GM19099 (cell line): ENCODE results near the gene DNPH1.

Experiments
- POLR2A ChIP-seq: IDR thresholded peaks from 3 replicates; pipeline ENCODE4 v1.6.1; 2011; ENCODE audit warnings: low read depth; ENCODE audit not compliant: insufficient read length; ENCODE audit errors: extremely low read depth

Gene DNPH1, protein sequence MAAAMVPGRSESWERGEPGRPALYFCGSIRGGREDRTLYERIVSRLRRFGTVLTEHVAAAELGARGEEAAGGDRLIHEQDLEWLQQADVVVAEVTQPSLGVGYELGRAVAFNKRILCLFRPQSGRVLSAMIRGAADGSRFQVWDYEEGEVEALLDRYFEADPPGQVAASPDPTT

DNA sequence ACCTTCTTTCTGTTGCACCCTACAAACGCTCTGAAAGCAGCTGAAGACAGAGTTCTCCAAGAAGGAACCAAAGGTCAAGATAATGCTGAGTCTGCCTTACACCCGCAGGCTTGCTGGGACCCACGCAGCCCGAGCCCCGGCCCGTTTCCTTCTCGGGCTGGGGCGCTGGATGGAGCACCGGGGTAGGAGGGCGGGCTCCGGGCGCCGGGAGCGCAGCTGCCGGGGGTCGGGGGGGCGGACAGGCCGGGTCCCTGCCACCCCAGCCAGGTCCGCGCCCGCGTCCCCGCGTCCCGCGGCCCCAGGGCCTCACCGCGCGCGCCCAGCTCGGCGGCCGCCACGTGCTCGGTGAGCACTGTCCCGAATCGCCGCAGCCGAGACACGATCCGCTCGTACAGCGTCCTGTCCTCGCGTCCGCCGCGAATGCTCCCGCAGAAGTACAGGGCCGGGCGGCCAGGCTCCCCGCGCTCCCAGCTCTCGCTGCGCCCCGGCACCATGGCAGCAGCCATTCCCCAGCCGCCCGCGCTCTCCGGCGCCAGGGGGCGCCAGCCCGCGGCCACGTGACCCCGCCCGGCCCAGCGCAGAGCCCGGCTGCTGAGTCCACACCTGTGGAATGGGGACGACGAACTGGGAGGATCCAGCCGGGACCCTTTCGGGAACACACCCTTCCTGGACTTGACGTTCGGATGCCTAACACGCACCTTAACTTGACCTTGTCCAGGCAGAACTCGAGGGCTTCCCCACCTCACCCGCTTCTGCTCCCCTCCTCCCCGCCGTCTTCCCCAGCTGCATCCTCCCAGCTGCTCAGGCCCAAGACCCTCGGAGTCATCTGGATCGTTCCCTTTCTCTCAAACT, at the start of gene DNPH1:
Gene DNPH1 (minus strand): TSS at position 531 of the 852 bp plus-strand sequence. CDS start 25 bp downstream, at position 506.
- TF ChIP-seq POLR2A, result peak; percentile 78

DNA sequence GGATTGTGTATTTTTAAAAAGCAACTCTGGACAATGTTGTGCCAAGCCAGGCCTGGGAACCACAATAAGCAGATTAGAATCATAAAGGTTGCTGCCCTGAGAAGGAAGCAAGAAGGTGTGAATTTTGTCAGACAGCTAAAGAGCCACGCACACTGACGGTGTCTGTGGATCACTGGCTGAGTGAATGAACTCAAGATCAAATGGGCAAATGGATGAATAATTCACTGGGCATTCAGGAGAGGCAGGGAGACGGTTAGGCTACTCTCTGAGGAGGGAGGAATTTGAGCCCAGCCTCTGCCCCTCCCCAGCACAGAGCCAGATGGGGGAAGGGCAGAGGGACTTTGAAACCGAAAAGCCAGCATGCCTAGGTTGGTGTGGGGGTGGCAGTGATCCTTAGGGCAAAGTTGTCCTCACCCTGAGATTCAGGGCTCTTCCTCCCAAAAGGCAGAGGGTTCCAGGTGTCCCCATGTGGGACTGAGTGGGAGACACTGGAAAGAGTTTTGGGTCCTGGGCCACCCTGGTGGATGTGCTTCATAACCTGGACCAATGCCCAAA, 49.3 kb upstream of the DNPH1 start:
- TF ChIP-seq POLR2A, result no peak

DNA sequence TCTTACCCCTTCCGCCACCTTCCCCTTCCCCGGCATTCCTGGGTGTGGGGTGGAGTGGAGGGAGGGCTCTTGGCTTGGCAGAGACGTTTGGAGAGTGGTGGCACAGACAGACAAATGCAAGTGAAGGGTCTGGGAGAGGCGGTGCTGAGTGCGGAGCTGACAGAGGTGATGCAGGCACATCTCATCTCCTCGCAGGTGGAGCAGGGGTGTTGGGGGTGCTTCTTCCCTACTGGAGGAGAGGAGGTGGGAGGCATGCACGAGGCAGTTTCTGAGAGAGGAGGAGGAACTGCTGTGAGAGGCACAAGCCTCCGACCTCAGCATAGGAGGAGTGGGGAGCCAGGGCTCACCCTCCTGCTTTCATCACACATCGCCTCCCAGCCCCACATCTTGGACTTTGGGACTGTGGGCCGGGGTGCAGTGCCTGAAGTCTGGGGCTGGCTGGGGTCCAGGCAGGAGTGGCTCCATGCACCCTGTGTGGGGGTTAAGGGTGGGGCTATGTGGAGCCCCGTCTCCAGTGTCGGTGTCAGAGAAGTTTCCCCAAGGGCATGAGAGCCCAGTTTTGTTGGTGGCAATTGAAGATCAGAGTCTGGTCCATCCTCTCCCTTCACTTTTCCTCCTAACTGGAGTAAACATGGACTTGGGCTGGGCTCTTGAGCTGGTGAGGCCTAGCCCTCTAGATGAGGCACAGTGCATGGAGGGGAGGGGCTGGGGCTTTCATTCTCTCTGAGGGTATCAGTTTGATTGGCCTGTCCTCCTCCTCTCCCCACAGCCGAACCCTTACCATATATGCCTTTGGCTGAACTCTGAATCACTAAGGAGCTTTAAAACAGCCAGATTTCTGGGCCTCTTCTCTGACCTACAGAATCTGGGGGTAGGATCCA, 48.6 kb upstream of the DNPH1 start:
- no peak for TF ChIP-seq POLR2A

DNA sequence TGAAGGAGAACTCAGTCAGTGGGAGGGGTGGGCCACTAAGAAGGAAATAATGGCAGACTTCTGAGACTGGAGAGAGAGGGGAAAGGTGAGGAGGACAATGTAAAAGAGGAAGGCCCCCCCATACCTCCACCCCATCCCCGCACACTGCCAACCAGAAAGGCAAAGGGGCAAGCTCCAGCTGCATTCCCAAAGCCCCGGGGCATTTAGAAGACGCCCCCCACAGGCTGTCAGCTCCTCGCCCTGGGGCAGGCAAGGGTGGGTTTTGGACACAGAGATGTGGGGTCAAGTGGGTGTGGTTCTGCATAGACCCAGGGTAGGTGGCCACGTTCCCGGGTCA, 48.0 kb upstream of the DNPH1 start:
- TF ChIP-seq POLR2A, result no peak

DNA sequence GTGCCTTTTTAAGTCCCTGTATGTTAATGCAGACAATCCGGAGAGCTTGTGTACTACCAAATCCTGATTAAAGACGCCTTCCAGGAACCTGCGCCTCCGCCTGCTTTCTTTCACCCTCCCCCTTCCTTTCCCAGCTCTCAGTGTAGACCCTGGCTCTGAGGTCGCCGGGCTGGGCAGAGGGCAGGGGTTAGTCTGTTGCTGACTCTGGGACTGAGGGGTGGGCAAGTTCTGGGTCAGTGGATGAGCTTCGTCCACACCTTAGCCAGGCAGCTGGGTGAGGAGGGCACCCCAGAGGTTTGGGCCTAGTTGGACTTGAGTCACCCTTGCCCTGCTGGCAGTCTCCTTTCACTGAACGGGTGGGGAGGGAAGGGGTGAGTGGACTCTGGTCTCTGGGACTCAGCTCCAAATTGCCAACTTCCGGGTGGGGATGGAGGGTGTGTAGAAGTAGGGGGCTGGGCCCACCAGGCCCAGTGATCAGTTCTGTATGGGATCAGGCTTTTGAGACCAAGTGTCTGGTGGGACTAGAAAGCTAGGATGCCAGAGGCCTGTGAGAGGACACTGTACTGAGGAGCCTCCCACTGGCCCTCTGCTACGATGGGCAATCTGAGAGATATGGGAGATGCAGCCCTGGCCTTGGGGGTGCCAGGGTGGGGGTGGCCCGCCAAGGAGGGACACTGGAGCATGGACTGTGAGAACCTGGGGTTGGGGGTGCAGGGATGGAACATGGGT, 47.5 kb upstream of the DNPH1 start:
- TF ChIP-seq POLR2A, result no peak

DNA sequence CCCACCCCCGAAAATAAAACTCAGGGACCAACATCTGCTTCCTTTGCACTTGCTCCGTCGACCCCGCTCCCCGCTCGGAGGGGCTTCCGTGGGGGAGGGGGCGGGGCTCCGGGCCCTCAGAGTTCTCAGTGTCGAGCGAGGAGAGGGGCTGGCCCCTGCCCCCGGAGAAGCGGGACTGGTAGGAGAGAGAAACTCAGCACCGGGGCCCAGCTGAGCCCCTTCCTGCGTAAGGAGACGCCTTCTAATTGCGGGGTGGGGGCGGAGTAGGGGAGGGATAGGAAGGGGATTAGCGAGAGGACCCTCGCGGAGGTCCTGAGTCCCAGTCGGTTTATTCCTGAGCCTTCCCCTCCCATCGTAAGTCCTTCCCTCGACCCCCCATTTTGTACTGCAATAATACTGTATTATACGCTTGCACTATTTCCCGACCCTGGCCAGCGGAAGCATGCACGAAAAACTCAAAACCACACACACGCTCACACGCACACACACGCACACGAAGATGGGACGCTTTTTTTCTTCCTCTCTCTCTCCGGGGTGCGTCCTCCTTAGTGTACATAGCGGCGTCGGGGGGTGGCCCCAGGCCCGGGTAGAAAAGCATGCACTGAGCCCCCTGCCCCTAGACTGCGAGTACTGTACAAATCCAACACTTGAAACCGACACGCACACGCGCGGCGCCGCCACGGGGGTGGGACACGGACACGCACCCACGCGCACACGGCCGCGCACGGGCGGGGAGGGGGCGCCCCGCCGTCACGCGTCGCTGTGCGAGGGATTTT, 46.7 kb upstream of the DNPH1 start:
- no peak for TF ChIP-seq POLR2A

DNA sequence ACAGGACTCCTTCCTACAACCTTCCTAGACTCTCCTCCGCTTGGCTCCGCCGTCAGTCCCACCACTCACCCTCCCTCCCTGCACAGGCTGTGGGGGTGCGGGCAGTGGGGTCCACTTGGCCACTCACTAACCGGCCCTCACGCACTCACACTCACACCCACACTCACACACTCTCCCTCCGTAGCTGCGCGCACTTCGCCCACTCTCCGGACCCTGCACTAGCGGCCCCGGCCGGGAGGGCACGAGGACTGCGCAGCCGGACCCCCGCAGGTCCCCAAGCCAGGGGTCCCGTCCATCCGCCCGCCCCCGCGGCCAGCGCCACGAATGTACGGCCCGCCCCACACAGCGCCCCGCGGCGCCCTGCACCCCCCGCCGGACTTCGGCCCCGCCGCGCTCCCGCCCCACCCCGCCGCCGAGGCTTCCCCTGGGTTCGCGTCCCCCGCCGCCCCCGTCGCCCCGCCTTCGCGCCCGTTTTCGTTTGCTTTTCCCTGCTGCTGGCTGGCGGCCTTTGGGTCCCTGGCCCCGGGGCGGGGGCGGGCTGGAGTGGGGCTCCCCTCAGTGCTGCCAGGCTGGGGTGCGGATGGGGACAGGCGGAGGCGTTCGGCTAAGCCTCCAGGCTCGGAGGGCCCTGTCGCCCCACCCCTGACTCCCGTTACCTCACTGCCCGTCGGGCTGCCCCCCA, 45.8 kb upstream of the DNPH1 start:
- TF ChIP-seq POLR2A, result no peak

DNA sequence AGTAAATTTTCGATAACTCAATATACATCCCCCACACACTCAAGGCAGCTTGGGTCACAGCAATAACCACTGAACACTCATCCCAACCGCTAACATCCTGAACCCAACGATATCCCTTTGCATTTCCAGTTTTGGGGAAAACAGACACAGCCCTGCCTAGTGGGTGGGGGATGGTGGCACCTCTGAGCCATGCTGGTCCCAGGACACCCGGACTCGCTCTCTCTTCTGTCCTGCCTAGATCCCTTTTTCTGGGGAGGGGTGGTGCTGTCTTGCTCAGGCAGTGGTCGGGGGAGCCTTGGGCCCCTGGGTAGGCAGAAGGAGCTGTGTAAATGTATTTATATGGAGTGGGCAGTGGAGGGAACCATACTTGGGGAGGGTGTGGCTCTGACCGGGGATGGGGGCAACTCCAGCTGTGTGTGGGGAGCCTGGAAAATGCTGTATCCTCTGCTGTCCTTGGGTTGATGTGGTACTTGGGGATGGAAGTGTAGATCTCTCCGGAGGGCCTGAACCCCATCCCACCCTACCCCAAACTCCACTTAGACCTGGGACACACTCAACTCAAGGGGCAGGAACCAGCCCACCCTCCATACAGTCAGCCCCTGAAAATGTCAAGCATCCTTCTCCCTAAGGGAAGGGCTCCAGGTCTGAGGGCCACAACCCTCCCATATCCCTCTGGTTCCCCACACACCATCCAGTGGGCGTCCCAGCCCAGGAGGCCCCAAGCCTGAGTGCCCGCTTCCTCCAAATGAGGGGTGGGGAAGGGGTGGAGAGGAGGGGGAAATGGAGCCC, 45.0 kb upstream of the DNPH1 start:
- TF ChIP-seq POLR2A, result no peak

DNA sequence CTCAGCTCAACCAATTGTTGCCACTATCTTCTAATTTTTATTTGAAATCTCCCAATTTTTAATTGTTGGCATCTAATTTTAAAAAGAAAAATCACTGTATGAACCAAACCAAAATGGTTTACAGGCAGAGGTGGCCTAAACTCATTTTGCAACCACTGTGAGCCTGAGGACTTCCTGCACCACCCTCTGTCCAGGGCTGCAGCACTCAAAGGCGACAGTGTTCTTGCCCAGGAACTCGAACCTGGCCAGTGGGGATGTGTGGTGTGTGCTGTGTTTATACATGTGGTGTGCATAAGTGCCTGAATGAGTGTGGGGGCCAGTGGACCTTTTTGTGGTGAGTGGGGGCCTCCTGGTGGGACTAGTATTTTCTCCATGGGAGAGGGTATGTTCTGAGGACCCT, 44.4 kb upstream of the DNPH1 start:
- TF ChIP-seq POLR2A, result no peak

DNA sequence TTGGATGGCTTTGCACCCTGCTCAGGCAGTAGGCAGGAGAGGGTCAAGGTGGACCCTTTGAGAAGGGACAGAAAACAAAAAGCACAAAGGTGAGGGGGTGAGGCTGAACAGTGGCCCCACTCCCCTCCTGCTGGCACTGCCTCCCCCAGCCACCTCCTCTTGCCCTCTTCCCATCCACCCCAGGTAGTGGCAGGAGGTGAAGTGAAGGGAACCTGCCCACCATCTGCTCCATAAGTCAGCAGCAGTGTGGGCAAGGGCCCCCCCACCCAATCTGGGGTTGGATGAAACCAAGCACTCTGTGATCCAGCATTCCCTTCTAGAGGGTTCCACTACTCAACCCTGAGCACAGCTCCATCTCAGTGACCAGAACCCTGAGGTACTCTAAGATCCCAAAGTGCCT, 42.7 kb upstream of the DNPH1 start:
- TF ChIP-seq POLR2A, result no peak

DNA sequence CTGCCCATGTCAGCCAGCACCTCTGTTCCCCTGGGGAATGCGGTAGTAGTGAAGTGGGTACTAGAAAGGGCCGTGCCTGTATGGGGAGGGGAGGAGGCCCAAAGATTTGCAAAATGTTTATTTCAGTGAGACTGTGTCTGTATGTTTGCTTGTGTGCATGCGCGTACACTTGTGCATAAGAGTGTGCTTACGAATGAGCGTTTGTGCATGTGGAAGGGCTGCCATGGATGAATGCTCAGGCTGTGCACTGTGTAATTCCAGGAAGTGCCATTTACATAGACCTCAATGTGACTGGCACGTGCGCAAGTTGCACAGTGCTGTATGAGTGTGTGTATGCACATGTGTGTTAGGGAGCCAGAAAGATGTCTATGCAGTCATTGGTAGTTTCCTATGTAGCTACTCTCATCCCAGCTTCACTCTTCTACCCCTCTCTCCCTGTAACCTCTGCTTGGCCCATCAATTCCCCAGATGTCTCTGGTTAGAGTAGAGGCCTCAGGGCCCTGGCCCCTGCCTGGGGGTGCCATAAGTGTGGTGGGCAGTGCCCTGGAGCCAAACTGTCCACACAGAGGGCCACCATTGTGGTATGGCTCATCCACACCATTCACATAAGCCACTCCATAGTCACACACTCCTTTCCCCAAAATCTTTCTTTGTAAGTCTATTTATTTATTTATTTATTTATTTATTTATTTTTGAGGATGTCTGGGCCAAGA, 42.0 kb upstream of the DNPH1 start:
- no peak for TF ChIP-seq POLR2A
